OCI-LY3 (cell line): ENCODE measurements around the gene ASF1A.

Experiments used
- CTCF ChIP-seq: fragments of 200-600, 300-600 bp; sonication (generic); IDR thresholded peaks from 2 replicates; pipeline ENCODE4 v1.5.1; 2014; ENCODE audit warnings: antibody characterized with exemption, low read length, low read depth
- EZH2phosphoT487 ChIP-seq: fragments of 200-600 bp; shearing (Covaris generic); IDR thresholded peaks from 2 replicates; pipeline ENCODE4 v1.6.1; 2018; ENCODE audit warnings: antibody characterized with exemption, mixed run types, low read depth

- TF ChIP-seq CTCF = no peak
- TF ChIP-seq EZH2phosphoT487 = no peak
Measured at GRCh38 chr6:118952683-118953082, 58.7 kb downstream of the ASF1A start.
